WTC11 (cell line): Measurements from ENCODE around the gene ST3GAL5. TPM values are rescaled to one million over a fixed set of nuclear protein-coding genes. Genes with fewer than 3 reads are reported as not detected.

Experiments used
- ATAC-seq: fragments of 200-7000 bp; cut with Tn5 transposase; 2 replicates; pipeline ENCODE4 v1.10.0; 2021; ENCODE audit warnings: mild to moderate bottlenecking, moderate library complexity
- CTCF ChIA-PET: fragments of 300-600 bp; sonication (Branson Sonifier 250); formaldehyde crosslinking; loops from one replicate; lab custom pipeline; 2021; ENCODE audit warnings: antibody characterized with exemption; lab: Charles Lee
- POLR2A ChIA-PET: fragments of 350-600 bp; sonication (Branson Sonifier 250); formaldehyde crosslinking; loops from one replicate; lab custom pipeline; 2021; ENCODE audit warnings: antibody characterized with exemption; lab: Charles Lee
- DNase-seq: peaks from one replicate; pipeline ENCODE4 v3.0.0; 2021; ENCODE audit warnings: low spot score
- H3K27ac Mint-ChIP-seq: 2 replicates; pipeline ENCODE4 v1.8.0; 2021; ENCODE audit warnings: mixed read lengths
- H3K27me3 Mint-ChIP-seq: 2 replicates; pipeline ENCODE4 v1.8.0; 2021; ENCODE audit warnings: low read depth, mild to moderate bottlenecking, moderate library complexity, mixed read lengths
- H3K36me3 Mint-ChIP-seq: 2 replicates; pipeline ENCODE4 v1.8.0; 2021; ENCODE audit warnings: mixed read lengths
- H3K4me1 Mint-ChIP-seq: 2 replicates; pipeline ENCODE4 v1.8.0; 2022; ENCODE audit warnings: mixed read lengths
- H3K4me3 Mint-ChIP-seq: 2 replicates; pipeline ENCODE4 v1.8.0; 2021; ENCODE audit warnings: mild to moderate bottlenecking, moderate library complexity, mixed read lengths
- H3K9me3 Mint-ChIP-seq: 2 replicates; pipeline ENCODE4 v1.8.0; 2021; ENCODE audit warnings: mixed read lengths
- ATF1 ChIP-seq: sonication (generic); formaldehyde crosslinking; IDR thresholded peaks from 2 replicates; pipeline ENCODE4 v1.8.1; 2023; ENCODE audit warnings: mild to moderate bottlenecking, moderate library complexity, missing genetic modification reagents
- CTCF ChIP-seq: fragments of 200-600 bp; IDR thresholded peaks from 2 replicates; pipeline ENCODE4 v1.8.0; 2022; ENCODE audit warnings: antibody characterized with exemption
- E2F1 ChIP-seq: sonication (generic); formaldehyde crosslinking; IDR thresholded peaks from 2 replicates; pipeline ENCODE4 v1.8.0; 2022; ENCODE audit warnings: mild to moderate bottlenecking, missing genetic modification reagents
- EMX1 ChIP-seq: fragments of 250-450 bp; sonication (Bioruptor Pico); IDR thresholded peaks from 2 replicates; pipeline ENCODE4 v1.8.0; 2021; ENCODE audit warnings: mild to moderate bottlenecking
- FOXK1 ChIP-seq: sonication (generic); formaldehyde crosslinking; IDR thresholded peaks from 2 replicates; pipeline ENCODE4 v1.8.0; 2022; ENCODE audit warnings: mild to moderate bottlenecking, moderate library complexity, missing genetic modification reagents
- FOXP1 ChIP-seq: sonication (generic); formaldehyde crosslinking; IDR thresholded peaks from 2 replicates; pipeline ENCODE4 v1.8.0; 2022; ENCODE audit warnings: missing genetic modification reagents, mild to moderate bottlenecking, moderate library complexity, borderline replicate concordance
- GABPB1 ChIP-seq: sonication (generic); formaldehyde crosslinking; IDR thresholded peaks from 2 replicates; pipeline ENCODE4 v1.8.1; 2023; ENCODE audit warnings: mild to moderate bottlenecking, missing genetic modification reagents
- IRF2 ChIP-seq: sonication (generic); formaldehyde crosslinking; IDR thresholded peaks from 2 replicates; pipeline ENCODE4 v1.8.0; 2022; ENCODE audit warnings: low read depth, missing genetic modification reagents, borderline replicate concordance
- NFYB ChIP-seq: sonication (generic); formaldehyde crosslinking; conservative IDR thresholded peaks from 2 replicates; pipeline ENCODE4 v1.8.0; 2022; ENCODE audit warnings: low read depth, missing genetic modification reagents
- NR2C2 ChIP-seq: sonication (generic); formaldehyde crosslinking; IDR thresholded peaks from 2 replicates; pipeline ENCODE4 v1.8.0; 2022; ENCODE audit warnings: mild to moderate bottlenecking, missing genetic modification reagents
- PRDM15 ChIP-seq: sonication (generic); formaldehyde crosslinking; IDR thresholded peaks from 2 replicates; pipeline ENCODE4 v1.8.0; 2022; ENCODE audit warnings: missing genetic modification reagents
- SMAD4 ChIP-seq: sonication (generic); formaldehyde crosslinking; IDR thresholded peaks from 2 replicates; pipeline ENCODE4 v1.8.0; 2022; ENCODE audit warnings: mild to moderate bottlenecking, missing genetic modification reagents
- SP1 ChIP-seq: sonication (generic); formaldehyde crosslinking; conservative IDR thresholded peaks from 2 replicates; pipeline ENCODE4 v1.8.1; 2022; ENCODE audit warnings: missing genetic modification reagents
- TCF7 ChIP-seq: sonication (generic); formaldehyde crosslinking; IDR thresholded peaks from 2 replicates; pipeline ENCODE4 v1.8.0; 2022; ENCODE audit warnings: mild to moderate bottlenecking, low read depth, missing genetic modification reagents, moderate library complexity
- TEAD4 ChIP-seq: sonication (generic); formaldehyde crosslinking; IDR thresholded peaks from 2 replicates; pipeline ENCODE4 v1.8.0; 2022; ENCODE audit warnings: mild to moderate bottlenecking, missing genetic modification reagents
- ZNF232 ChIP-seq: sonication (generic); formaldehyde crosslinking; IDR thresholded peaks from 2 replicates; pipeline ENCODE4 v1.8.0; 2022; ENCODE audit warnings: mild to moderate bottlenecking, missing genetic modification reagents
- ZNF423 ChIP-seq: fragments of 250-450 bp; sonication (Bioruptor Pico); IDR thresholded peaks from 2 replicates; pipeline ENCODE4 v2.1.2; 2022; ENCODE audit warnings: mild to moderate bottlenecking, moderate library complexity
- total RNA-seq: library from RNA; stranded (reverse); gene quantifications from 3 replicates; pipeline ENCODE4 v1.2.3, GENCODE V29; 2021

Gene ST3GAL5
- total RNA-seq, 1 experiment from 2014 or later: 5.9 TPM

- no peaks in the 10 kb centered on the region for H3K9me3 Mint-ChIP-seq
- ATAC-seq (no peak), DNase-seq (no peak)
- H3K27ac Mint-ChIP-seq: no peak overlapping the region
- CTCF ChIA-PET: interaction anchor here (1.9 to 2.5 kb wide), 2 partner anchors 32 to 94 kb away, joined by 5 to 12 read pairs; partner anchors contain the start of gene ST3GAL5
- POLR2A ChIA-PET: no interaction called here
- no peak for TF ChIP-seq NFYB (CRISPR knock-in tag)
- TF ChIP-seq E2F1 (CRISPR knock-in tag): no peak
- TF ChIP-seq GABPB1 (CRISPR knock-in tag): no peak
- no peak for TF ChIP-seq PRDM15
- TF ChIP-seq ZNF423 (CRISPR knock-in tag): no peak
- TF ChIP-seq TCF7 (CRISPR knock-in tag): no peak
- TF ChIP-seq CTCF: no peak
- no peak for TF ChIP-seq NR2C2 (CRISPR knock-in tag)
- TF ChIP-seq FOXP1 (CRISPR knock-in tag): no peak
- no peak for TF ChIP-seq EMX1 (CRISPR knock-in tag)
- TF ChIP-seq TEAD4 (CRISPR knock-in tag): no peak
- no peak for TF ChIP-seq ATF1 (CRISPR knock-in tag)
- no peak for TF ChIP-seq IRF2 (CRISPR knock-in tag)
- TF ChIP-seq SMAD4 (CRISPR knock-in tag): no peak
- no peaks in the 10 kb centered on the region; the same call in 1 of the 2 replicates for H3K27me3 Mint-ChIP-seq
- no peak overlapping the region for H3K4me3 Mint-ChIP-seq
- peaks cover 11% of the 10 kb centered on the region; the same call in 1 of the 2 replicates for H3K4me1 Mint-ChIP-seq
- no peaks in the 10 kb centered on the region for H3K36me3 Mint-ChIP-seq
These were observed 32.2 kb upstream of the ST3GAL5 start for GRCh38 chr2:85920810-85921545.

GRCh38 chr2:85917887-85918795 is 29.4 kb upstream of the ST3GAL5 start:
- no peak for ATAC-seq
- H3K27me3 Mint-ChIP-seq: no peaks in the 10 kb centered on the region; the same call in 1 of the 2 replicates
- no peaks in the 10 kb centered on the region for H3K9me3 Mint-ChIP-seq
- POLR2A ChIA-PET: no interaction called here
- no peak overlapping the region for H3K4me3 Mint-ChIP-seq
- H3K4me1 Mint-ChIP-seq: peaks cover 11% of the 10 kb centered on the region; the same call in 1 of the 2 replicates
- TF ChIP-seq ZNF232 (CRISPR knock-in tag) (no peak), SP1 (CRISPR knock-in tag) (no peak), FOXK1 (CRISPR knock-in tag) (no peak)
- TF ChIP-seq, all 79 proteins: peak for 0
- CTCF ChIA-PET: interaction anchor here (0.6 kb wide), 1 partner anchor 450 kb away, joined by 3 read pairs; no protein-coding TSS in a partner anchor
- Mint-ChIP-seq H3K27ac (no peak overlapping the region), H3K36me3 (no peaks in the 10 kb centered on the region)
- no peak for DNase-seq
